Inflammatory macrophage (primary cell): ENCODE results near the gene SOX12.

Experiments
- DNase-seq, 2 donors: peaks; one replicate each; pipeline ENCODE4 v3.0.0-alpha.2; 2020 to 2022

The SOX12 gene

DNA sequence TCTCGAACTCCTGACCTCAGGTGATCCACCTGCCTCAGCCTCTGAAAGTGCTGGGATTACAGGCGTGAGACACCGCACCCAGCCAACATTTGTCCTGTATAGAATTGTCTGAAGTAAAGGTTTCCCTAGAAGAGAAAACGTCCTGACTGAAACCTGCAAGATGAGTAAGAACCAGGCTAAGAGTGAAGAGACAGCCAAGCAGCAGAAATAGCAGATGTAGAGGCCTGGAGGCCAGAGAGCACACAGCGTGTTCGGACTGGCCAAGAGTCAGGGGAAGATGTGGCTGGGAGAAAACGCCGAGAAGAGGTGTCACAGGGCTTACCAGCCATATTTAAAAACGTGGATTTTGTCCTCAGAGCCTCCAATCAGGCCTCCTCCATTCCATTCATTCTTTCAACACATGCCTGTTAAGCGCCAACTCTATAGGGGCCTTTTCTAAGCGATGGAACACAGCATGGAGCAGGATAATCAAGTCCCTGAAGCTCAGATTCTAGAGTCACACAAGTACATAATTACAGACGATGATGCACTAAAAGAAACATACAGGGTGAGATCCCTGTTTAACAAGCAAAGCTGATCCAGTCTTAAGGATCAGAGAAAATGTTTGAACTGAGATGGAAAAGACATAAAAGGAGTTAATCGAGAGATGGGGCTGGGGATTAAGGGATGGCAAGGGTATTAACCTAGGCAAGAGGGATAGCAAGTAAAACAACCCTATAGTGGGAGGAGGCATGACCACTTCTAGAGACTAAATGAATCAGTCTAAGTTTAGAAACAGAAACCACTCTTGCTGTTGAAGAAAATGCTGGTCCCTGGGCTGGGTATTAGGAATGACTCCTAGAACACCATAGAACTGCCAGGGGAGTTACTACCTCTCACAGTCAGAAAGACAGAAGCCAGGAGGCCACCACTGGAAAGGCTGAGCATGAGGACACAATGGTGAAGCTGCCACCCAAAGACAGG, 23.2 kb upstream of the SOX12 start:
- DNase-seq = no peak

DNA sequence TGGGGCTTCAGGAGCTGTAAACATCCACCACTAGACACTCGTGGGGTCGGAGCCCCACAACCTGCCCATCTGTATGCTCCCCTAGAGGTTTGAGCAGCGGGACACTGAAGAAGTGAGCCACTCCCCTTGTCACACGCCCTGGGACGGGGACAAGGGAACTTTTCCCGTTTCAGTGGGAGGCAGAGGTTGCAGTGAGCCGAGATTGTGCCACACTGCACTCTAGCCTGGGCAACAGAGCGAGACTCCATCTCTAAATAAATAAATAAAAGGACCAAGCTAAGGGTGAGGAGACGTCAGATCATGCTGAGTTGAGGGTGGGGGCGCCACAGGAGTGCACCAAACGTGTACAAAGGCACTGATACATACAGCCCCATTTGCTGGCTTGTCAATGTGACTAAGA, 19.6 kb upstream of the SOX12 start:
- DNase-seq = no peak

DNA sequence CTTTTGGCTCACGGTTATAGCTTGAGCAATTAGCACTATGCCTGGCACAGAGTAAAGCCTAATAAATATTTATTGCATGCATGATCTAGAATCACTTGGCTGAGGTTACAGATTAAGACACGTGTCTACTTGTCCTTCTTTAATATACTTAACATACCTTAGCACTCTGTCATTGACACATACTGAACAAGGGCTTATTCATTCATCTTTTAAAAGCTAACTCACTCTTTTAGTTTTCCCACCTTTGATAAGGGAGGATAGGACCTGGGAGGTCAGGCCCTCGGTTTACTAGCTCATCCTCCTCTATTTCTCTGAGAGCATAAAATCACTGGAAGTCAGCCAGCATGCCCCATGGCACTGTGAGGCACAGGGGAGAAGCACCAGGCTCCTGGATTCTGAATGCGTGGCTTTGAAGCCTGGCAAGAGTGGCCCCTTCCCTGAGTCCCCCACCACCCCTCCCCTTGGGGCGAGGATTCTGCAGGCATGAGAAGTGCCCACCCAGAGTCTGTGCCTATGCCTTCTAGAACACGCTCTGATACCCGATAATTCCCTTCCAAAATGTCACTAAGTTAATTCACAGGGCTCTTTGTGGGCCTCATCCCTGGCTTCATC, 16.8 kb upstream of the SOX12 start:
- no peak for DNase-seq

DNA sequence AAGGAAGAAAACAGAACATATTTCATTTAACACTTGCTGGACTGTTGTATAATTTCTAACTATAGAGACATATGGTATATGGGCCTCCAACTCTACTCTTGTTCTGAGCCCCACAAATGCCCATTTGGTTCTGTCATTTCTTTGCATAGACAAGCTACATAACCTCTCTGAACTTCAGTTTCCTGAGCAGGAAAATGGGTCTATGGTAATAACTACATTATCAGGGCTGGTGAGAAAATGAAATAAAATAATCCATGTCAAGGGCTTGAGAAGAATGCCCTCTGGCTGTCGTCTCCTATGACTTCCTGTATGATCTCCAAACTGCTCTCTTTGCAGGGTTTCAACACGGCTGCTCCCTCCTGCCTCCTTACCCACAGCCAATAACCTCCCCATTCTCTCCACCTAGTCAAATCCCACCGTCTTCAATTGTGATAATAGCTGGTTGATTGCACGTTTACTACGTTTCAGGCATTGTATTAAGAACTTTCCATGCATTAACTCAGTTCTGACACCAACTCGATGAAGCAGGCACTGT, 16.0 kb upstream of the SOX12 start:
- DNase-seq = no peak

DNA sequence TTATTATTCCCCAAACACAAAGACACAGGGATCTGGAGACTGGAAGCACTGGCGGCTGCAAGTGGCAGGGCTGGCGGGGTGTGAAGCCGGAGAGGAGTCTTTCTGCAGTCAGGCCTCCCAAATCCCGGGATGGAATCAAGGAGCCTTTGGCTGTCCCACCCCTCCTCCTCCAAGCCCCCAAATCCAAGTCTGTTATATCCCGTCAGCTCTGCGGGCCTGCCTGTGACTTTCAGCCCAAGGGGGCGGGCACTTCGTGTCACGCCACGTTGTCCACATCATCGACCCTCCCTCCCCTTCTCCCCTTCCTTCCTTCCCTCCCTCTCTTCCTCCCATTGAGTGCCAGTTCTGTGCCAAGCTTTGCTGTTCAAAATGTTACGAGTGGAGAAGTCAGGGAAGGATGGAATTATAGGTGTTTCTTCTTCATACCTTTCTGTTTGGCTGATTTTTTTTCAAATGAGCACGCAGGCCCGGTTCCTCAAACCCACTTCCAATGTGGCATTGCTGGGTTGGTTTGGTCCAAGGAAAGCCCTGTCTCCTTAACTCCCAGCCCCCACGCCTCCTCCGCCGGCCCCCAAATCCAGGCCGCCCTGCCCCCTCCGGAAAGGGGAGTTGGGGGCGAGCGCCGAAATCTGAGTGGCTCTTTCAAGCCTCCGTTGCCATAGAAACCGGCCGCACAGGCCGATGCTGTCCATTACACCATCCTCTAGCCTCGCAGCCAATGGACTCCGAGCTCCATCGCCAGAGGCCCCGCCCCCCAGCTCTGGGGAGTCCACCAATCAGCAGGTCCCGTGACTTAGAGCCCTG, 15.3 kb upstream of the SOX12 start:
- DNase-seq = peak; percentile 78 to 88

DNA sequence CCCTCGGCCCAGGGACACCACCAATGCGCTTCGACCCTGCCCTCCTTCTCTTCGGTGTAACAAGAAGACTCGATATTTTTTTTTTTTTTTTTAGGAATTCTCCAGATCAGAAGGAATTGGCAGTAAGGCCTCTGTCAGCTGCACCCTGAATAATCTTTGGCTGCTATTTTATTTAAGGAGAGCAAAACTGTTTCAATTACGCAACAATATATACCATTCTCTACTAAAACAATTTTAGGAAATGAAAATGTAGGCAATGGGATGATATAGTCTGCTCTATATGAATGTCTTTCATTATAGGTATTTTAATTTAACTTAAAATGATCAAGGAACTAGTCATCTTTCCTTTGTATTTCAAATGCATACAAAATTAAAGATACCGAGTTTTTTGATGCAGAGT, 14.7 kb upstream of the SOX12 start:
- no peak for DNase-seq

DNA sequence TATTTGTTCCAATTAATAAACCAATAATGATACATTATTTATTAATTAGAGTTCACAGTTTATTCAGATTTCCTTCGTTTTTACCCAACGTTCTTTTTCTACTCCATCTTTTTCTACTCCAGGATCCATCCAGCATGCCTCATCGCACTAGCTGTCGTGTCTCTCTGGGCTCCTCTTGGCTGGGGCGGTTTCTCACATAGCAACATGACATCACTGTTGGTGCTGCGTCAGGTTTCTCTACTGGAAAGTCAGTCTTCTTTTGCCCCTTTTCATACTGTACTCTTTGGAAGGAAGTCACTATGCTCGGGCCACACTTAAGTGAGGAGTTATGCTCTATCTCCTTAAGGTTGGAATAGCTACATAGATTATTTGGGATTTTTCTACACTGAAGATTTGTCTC, 13.7 kb upstream of the SOX12 start:
- no peak for DNase-seq

DNA sequence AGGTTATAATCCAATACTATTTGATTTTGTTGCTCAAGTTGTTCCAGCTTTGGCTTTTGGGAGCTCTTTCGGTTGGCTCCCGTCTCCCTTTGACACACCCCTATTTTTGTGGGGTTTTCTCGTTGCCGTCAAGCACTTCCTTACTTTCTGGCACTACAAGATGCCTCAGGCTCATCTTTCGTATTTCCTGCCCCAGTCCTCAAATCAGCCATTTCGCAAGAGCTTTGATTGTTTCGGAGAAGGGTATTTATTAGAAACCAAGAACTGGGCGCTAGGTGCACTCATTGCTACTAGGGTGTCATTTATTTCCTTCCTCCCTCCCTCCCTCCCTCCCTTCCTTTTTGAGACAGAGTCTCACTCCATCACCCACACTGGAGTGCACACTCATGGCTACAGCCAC, 13.3 kb upstream of the SOX12 start:
- no peak for DNase-seq

DNA sequence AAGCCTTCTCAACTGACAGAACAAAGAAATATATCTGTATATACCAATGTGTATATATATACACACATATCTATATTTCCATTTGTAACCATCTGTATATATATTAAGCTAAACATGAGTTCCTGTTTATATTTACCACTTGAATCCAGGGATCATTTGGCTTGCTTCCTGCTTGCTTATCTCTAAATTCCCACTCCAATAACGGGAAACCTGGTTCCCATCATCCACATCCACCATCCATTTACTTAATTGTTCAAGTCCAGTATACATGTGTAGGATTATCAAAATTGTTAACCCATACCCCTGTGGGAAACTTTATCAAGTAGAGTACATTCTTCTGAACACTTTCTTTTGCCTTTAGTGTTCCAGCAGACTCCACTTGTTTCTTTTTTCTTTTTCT, 12.5 kb upstream of the SOX12 start:
- DNase-seq = no peak

DNA sequence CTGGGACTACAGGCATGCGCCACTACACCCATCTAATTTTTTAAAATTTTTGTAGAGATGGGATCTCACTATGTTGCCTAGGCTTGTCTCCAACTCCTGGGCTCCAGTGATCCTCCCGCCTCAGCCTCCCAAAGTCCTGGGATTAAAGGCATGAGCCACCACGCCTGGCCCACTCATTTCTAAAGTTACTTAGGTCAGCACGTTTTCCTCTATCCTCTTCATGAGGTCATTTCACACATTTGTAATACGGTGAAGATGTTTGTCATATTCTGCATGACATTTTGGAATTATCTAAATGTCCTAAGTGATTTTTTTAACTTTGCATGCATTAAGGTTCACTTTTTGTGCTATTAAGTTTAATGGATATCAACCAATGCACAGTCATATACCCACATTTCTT, 11.9 kb upstream of the SOX12 start:
- DNase-seq = no peak

DNA sequence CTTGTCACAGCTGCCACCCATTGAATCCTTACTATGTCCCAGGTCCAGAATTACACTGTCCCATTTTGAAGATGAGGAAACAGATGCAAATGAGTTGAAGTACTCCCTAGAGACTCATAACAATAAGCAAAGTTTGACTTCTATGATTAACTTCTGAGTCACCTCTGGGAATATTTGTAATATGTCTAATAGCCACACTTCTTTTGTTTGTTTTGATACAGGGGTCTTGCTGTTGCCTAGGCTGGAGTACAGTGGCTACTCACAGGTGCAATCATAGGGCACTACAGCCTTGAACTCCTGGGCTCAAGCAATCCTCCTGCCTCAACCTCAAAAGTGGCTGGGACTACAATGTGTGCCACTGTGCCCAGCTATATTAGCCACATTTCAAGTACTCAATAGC, 11.4 kb upstream of the SOX12 start:
- DNase-seq = no peak

DNA sequence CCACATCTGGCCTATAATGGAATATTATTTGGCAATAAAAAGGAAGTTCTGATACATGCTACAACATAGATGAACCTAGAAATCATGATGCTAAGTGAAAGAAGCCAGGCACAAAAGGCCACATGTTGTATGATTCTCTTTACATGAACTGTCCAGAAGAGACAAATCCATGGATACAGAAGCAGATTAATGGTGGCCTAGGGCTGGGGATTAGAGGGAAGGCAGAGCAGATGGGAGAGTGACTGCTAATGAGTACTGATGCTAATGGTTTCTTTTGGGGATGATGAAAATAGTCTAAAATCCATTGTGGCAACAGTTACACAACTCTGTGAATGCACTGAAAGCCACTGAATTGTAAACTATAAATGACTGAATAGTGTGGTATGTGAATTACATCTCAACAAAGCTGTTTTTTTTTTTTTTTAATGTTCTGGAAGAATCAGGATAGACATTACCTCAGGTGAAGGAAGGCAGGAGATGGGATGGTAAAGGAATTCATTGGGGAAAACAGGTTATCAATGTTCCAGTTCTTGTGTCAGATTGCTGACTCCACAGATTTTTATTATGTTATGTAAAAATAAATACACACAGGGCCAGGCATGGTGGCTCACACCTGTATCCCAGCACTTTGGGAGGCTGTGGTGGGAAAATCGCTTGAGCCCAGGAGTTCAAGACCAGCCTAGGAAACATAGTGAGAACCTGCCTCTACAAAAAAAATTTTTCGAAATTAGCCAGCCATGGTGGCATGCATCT, 8.9 kb upstream of the SOX12 start:
- no peak for DNase-seq

DNA sequence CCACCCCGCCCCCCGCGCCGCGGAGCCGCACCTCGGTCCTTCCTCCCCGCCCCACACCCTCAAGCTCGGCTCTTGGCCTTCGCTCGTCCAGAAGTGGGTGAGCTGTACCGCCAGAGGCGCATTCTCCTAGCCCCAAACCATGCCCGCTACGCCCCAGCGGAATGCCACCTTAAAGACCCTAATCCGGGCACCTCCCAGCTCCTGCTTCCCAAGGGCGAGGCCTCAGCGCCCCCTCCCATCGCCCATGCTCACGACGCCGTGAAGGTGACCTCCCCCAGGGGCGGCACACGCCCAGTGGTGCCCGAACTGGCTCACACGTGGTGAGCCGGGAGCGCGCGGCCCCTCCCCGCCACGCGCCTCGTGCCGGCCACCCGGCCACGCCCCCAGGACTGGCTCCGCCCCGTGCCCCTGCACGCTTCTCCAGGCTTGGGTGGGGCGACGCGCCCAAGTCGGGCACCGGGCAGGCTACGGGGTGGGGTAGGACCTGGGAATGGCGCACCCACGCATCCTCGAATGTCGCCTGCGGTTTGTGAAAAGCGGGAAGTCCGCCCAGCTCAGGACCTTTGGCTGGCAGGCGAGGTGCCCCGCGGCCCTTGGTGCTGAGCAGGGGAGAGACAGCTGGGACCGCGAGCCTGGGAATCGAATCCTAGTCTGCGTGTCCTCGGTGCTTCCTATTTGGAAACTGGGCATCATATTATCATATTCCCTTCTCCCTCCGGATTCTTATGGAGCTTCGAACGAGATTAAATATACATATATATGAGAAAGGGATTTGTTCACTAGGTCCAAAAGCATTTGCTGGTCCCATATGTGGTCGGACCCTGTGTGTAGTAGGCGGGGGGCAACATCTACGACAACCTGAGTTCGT, 941 bp upstream of the SOX12 start:
- peak; percentile 85 to 86 for DNase-seq

DNA sequence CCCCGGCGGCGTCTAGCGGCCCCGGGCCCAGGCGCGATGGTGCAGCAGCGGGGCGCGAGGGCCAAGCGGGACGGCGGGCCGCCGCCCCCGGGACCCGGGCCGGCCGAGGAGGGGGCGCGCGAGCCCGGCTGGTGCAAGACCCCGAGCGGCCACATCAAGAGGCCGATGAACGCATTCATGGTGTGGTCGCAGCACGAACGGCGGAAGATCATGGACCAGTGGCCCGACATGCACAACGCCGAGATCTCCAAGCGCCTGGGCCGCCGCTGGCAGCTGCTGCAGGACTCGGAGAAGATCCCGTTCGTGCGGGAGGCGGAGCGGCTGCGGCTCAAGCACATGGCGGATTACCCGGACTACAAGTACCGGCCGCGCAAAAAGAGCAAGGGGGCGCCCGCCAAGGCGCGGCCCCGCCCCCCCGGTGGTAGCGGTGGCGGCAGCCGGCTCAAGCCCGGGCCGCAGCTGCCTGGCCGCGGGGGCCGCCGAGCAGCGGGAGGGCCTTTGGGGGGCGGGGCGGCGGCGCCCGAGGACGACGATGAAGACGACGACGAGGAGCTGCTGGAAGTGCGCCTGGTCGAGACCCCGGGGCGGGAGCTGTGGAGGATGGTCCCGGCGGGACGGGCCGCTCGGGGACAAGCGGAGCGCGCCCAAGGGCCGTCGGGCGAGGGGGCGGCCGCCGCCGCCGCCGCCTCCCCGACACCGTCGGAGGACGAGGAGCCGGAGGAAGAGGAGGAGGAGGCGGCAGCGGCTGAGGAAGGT, 715 bp downstream of the SOX12 start:
- peak in 1 of 2 donors; percentile 34 for DNase-seq

DNA sequence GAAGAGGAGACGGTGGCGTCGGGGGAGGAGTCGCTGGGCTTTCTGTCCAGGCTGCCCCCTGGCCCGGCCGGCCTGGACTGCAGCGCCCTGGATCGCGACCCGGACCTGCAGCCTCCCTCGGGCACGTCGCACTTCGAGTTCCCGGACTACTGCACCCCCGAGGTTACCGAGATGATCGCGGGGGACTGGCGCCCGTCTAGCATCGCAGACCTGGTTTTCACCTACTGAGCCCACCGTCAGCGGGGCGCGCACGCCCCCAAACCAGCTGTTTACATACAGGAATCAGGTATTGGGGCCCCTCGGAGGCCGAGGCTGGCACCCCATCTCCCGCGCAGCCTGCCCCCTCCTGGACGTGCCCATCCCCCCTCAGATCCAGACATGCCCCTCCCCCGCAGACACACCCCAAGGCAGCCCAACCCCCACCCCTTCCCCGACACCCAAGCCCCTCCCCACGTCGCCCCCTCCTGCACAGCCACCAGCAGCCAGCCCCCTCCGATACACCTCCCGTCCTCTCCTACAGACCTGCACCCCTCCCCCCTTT, 1.4 kb downstream of the SOX12 start:
- no peak for DNase-seq

DNA sequence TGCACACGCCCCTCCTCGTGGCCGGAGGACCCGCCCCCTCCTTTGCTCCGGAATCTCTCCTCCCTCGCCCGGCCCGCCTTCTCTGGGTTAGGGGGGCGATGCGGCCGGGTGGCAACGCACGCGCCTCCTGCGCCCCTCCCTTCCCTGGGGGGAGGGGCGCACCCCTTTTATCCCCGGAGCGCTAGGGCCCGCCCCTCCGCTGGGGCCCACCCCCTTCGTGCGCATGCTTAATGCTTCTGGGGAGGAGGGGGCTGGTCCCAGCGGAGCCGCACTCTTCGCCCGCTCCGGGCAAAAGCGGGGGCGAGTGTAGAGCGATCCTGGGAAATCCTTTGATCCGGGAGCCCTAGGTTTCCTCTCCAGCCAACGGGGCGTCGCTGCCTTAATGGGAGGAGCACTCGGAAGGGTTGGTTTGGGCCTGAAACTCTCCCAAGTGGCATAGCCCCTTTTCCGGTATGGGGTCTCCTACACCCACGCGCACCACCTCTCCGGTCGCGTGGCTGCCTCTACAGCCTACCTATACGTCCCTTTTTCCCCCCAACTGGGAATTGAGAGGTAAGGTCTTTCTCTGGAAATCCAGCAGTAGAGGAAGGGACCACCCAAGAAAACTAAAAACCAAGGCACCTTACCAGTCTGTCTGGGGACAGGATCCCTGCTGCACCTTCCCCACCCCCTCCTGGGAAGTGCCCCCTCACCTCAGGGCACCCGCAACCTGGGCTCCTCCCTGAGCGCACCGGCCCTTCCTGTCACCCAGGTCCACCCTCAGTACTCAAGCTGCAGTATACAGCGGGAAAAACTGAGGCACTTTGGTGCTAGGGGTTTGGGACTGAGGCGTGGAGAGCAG, 2.1 kb downstream of the SOX12 start:
- peak in 1 of 2 donors; percentile 42 for DNase-seq

DNA sequence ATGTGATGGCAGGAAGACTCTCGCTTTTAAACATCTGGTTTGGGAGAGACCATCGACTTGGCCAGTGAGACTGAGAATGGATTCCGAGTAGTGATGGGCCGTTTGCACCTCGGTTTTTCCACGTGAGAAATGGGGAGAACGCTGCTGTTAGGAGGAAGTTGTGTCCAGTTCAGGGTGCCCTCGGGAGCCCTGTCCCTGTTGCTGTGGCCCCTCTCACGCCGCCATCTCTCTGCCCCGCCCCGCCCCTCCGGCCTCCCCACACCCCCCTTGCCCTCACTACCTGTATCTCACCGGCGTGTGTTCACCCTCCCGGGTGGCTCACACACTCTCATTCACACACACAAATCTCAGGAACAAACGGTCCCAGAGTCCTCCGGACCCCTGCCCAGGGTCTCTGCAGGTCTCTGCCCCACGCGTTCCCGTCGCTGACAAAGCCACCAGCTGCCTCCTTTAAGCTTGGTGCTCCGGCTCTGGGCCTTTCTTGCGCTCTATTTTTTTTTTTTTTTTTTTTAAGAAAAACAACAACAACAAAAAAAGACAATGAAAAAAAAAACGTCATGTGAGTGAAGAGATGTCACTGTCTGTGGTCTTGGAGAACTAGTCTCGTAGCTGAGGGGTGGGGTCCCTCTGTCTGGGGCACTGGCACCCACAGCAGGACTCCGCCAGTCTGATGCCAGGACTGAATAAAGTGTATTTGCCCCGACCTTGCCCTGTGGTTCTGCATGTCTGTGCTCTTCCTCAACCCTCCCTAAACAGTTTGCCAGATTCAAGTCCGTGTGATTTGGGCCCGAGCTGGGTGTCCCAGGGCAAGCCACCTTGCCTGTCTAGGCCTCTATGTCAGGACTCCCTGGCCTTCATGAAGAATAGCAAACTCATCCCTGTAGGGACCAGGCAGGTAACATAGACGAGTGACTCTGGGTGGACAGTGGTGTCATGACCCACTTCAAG, 2.9 kb downstream of the SOX12 start:
- no peak for DNase-seq
